Activated CD4-positive, alpha-beta T cell treated with anti-CD3 and anti-CD28 coated beads, Interleukin-2, amount 50 U/mL, for 16 hours (primary cell): ENCODE data around the gene NXPH2.
A peak's percentile ranks its signal among the peaks of the same experiment; 100 is the strongest.

ENCODE experiments used
- DNase-seq: peaks from one replicate; pipeline ENCODE4 v3.0.0-alpha.2; 2020

The NXPH2 gene

GRCh38 chr2:138707392-138708074, 72.7 kb downstream of the NXPH2 start:
- DNase-seq: no peak

GRCh38 chr2:138703242-138703641, 76.9 kb downstream of the NXPH2 start:
- DNase-seq: no peak

GRCh38 chr2:138700716-138701115, 79.5 kb downstream of the NXPH2 start:
- no peak for DNase-seq

- no peak for DNase-seq
These were observed 80.8 kb downstream of the NXPH2 start for GRCh38 chr2:138699421-138699820.

GRCh38 chr2:138698428-138698827, 81.8 kb downstream of the NXPH2 start:
- no peak for DNase-seq

GRCh38 chr2:138691667-138692066, 88.5 kb downstream of the NXPH2 start:
- no peak for DNase-seq

- DNase-seq: no peak
These were observed 90.5 kb downstream of the NXPH2 start for GRCh38 chr2:138689705-138690104.

GRCh38 chr2:138682163-138682562, 98.0 kb downstream of the NXPH2 start:
- DNase-seq: no peak

GRCh38 chr2:138677221-138677620, 103.0 kb downstream of the NXPH2 start:
- no peak for DNase-seq

- DNase-seq: no peak
These were observed 103.6 kb downstream of the NXPH2 start for GRCh38 chr2:138676619-138677021.

GRCh38 chr2:138671566-138671965, 108.6 kb downstream of the NXPH2 start:
- no peak for DNase-seq

GRCh38 chr2:138670734-138671133, 109.5 kb downstream of the NXPH2 start:
- DNase-seq: no peak

- no peak for DNase-seq
These were observed 114.3 kb downstream of the NXPH2 start for GRCh38 chr2:138665937-138666336.

- no peak for DNase-seq
These were observed 121.8 kb downstream of the NXPH2 start for GRCh38 chr2:138658187-138658894.

GRCh38 chr2:138654146-138654545, 126.0 kb downstream of the NXPH2 start:
- DNase-seq: no peak

GRCh38 chr2:138652378-138652777, 127.8 kb downstream of the NXPH2 start:
- no peak for DNase-seq

GRCh38 chr2:138649571-138649970, 130.6 kb downstream of the NXPH2 start:
- DNase-seq: no peak

GRCh38 chr2:138648606-138649005, 131.6 kb downstream of the NXPH2 start:
- DNase-seq: no peak

GRCh38 chr2:138644776-138645175, 135.4 kb downstream of the NXPH2 start:
- peak; percentile 9 for DNase-seq

- no peak for DNase-seq
These were observed 139.1 kb downstream of the NXPH2 start for GRCh38 chr2:138640921-138641676.

GRCh38 chr2:138637686-138638085, 142.5 kb downstream of the NXPH2 start:
- no peak for DNase-seq

GRCh38 chr2:138637061-138637460, 143.1 kb downstream of the NXPH2 start:
- DNase-seq: no peak

- no peak for DNase-seq
These were observed 147.1 kb downstream of the NXPH2 start for GRCh38 chr2:138633049-138633448.

- no peak for DNase-seq
These were observed 148.0 kb downstream of the NXPH2 start for GRCh38 chr2:138632066-138632620.
